BJ (cell line): ENCODE data around the gene FTO. TPM values are rescaled to one million over a fixed set of nuclear protein-coding genes. Genes with fewer than 3 reads are reported as not detected.

Experiments
- CTCF ChIA-PET: fragments of 350-600 bp; formaldehyde crosslinking; extraction: SDS; loops from one replicate; lab custom pipeline; 2021; ENCODE audit warnings: antibody characterized with exemption, inconsistent platforms; lab: Yijun Ruan, JAX
- POLR2A ChIA-PET: fragments of 300-600 bp; sonication (Branson Sonifier 250); formaldehyde crosslinking; extraction: SDS; loops from one replicate; lab custom pipeline; 2021; ENCODE audit warnings: antibody characterized with exemption; lab: Charles Lee
- DNase-seq: peaks from one replicate; pipeline ENCODE4 v3.0.0-alpha.2; 2011; ENCODE audit warnings: low read depth
- H3K27me3 ChIP-seq: 2 replicates; pipeline ENCODE4 v1.6.0; 2011; ENCODE audit warnings: low read length; ENCODE audit not compliant: control insufficient read depth, insufficient read depth
- H3K36me3 ChIP-seq: 2 replicates; pipeline ENCODE4 v1.5.1; 2011; ENCODE audit warnings: low read length; ENCODE audit not compliant: control insufficient read depth, insufficient read depth
- H3K4me3 ChIP-seq: 2 replicates; pipeline ENCODE4 v1.5.1; 2011; ENCODE audit warnings: low read depth, mild to moderate bottlenecking, control low read depth, low read length
- CTCF ChIP-seq: IDR thresholded peaks from 2 replicates; pipeline ENCODE4 v1.5.1; 2011; ENCODE audit warnings: low read depth, mild to moderate bottlenecking, control low read depth, inconsistent platforms, low read length, moderate library complexity; ENCODE audit not compliant: insufficient read depth
- polyA plus RNA-seq: library from polyadenylated mRNA; depleted of rRNA; stranded (reverse); fragments of >200 nt; gene quantifications from 2 replicates; pipeline ENCODE4 v1.2.3, GENCODE V29; 2011

The FTO gene
- polyA plus RNA-seq, 1 experiment = 86.3 TPM

GRCh38 chr16:53905028-53905427, 201.1 kb downstream of the FTO start:
- H3K36me3 ChIP-seq = no peaks in the 10 kb centered on the region
- no peak for TF ChIP-seq CTCF
- CTCF ChIA-PET = no interaction called here
- H3K27me3 ChIP-seq = no peaks in the 10 kb centered on the region
- H3K4me3 ChIP-seq = no peak overlapping the region
- no peak for DNase-seq
- POLR2A ChIA-PET = no interaction called here

GRCh38 chr16:53908731-53909130, 204.8 kb downstream of the FTO start:
- Histone ChIP-seq H3K27me3 (no peaks in the 10 kb centered on the region), H3K36me3 (no peaks in the 10 kb centered on the region), H3K4me3 (no peak overlapping the region)
- ChIA-PET POLR2A (no interaction called here), CTCF (no interaction called here)
- no peak for TF ChIP-seq CTCF
- no peak for DNase-seq

- ChIA-PET POLR2A (no interaction called here), CTCF (interaction anchor here (2.0 kb wide), 1 partner anchor 19 kb away, joined by 6 read pairs; no protein-coding TSS in a partner anchor)
- Histone ChIP-seq H3K27me3 (no peaks in the 10 kb centered on the region), H3K36me3 (no peaks in the 10 kb centered on the region), H3K4me3 (no peak overlapping the region)
- no peak for TF ChIP-seq CTCF
- DNase-seq = no peak
These were observed 207.0 kb downstream of the FTO start for GRCh38 chr16:53910990-53911389.

GRCh38 chr16:53911513-53911912, 207.6 kb downstream of the FTO start:
- Histone ChIP-seq H3K27me3 (no peaks in the 10 kb centered on the region), H3K4me3 (no peak overlapping the region), H3K36me3 (no peaks in the 10 kb centered on the region)
- DNase-seq = no peak
- POLR2A ChIA-PET = no interaction called here
- CTCF ChIA-PET = interaction anchor here (0.6 to 2.0 kb wide), 3 partner anchors 20 to 37 kb away, joined by 3 to 6 read pairs (median 3); no protein-coding TSS in a partner anchor
- no peak for TF ChIP-seq CTCF

- ChIA-PET POLR2A (no interaction called here), CTCF (interaction anchor here (1.3 to 2.0 kb wide), 3 partner anchors 9 to 25 kb away, joined by 3 to 6 read pairs (median 4); no protein-coding TSS in a partner anchor)
- Histone ChIP-seq H3K36me3 (no peaks in the 10 kb centered on the region), H3K4me3 (no peak overlapping the region), H3K27me3 (no peaks in the 10 kb centered on the region)
- no peak for DNase-seq
- no peak for TF ChIP-seq CTCF
These were observed 208.2 kb downstream of the FTO start for GRCh38 chr16:53912155-53912554.
